22Rv1 (cell line): ENCODE results near the gene PDE6D.
A peak's percentile ranks its signal among the peaks of the same experiment; 100 is the strongest.

ENCODE experiments used
- H3K27ac ChIP-seq: fragments of 450-650 bp; 2 replicates; pipeline ENCODE4 v1.5.1; 2017
- CTCF ChIP-seq: fragments of 450-650 bp; IDR thresholded peaks from 2 replicates; pipeline ENCODE4 v1.5.1; 2017; ENCODE audit warnings: mild to moderate bottlenecking
- ZFX ChIP-seq: fragments of 450-650 bp; IDR thresholded peaks from 2 replicates; pipeline ENCODE4 v1.6.1; 2017; ENCODE audit warnings: antibody characterized with exemption, borderline replicate concordance

The PDE6D gene

GRCh38 chr2:231686192-231687100, 94.6 kb downstream of the PDE6D start:
- TF ChIP-seq ZFX (no peak), CTCF (no peak)
- no peak overlapping the region for H3K27ac ChIP-seq

DNA sequence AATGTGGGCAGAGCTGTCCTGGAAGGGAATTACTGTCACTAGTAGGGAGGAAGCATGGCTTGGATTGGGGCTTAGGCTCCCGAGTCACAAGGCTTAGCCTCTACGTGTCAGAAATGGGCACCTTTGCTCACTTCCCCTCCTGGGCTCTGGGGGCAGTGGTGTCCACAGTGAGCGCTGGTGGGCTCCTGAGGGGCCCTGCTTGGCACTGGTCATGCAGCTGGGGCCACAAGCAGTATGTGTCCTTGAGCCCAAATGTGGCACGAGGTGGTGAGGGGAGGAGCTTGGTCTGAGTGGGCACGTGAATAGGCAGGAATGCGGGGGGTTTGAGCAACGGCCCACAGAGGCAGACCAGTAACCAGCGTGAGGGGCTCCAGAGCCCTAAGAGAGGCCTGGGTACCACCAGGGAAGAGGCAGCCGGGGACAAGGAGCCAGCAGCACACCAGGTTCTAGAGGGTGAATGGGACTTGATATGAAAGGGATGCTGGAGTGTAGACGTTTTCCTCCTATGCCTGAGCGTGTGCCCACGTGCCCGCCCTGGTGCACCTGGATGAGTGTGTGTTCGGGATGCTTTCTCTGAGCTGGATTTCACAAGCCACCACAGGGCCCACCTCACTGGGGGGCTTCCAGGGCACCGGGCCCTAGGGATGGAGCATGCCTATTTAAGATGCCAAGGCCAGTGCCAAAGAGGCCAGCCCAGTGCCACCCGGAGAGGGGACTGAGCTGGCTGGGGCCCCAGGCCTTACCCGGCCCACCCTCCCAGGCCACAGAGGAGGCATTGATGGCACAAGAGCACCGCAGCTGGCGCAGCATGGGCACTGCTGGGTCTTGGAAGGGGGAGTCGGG, 95.5 kb downstream of the PDE6D start:
- H3K27ac ChIP-seq = no peak overlapping the region
- peak; percentile 24 for TF ChIP-seq CTCF
- TF ChIP-seq ZFX = no peak

- no peak overlapping the region for H3K27ac ChIP-seq
- TF ChIP-seq CTCF (no peak), ZFX (no peak)
Observed at GRCh38 chr2:231684314-231685223, 96.5 kb downstream of the PDE6D start.

DNA sequence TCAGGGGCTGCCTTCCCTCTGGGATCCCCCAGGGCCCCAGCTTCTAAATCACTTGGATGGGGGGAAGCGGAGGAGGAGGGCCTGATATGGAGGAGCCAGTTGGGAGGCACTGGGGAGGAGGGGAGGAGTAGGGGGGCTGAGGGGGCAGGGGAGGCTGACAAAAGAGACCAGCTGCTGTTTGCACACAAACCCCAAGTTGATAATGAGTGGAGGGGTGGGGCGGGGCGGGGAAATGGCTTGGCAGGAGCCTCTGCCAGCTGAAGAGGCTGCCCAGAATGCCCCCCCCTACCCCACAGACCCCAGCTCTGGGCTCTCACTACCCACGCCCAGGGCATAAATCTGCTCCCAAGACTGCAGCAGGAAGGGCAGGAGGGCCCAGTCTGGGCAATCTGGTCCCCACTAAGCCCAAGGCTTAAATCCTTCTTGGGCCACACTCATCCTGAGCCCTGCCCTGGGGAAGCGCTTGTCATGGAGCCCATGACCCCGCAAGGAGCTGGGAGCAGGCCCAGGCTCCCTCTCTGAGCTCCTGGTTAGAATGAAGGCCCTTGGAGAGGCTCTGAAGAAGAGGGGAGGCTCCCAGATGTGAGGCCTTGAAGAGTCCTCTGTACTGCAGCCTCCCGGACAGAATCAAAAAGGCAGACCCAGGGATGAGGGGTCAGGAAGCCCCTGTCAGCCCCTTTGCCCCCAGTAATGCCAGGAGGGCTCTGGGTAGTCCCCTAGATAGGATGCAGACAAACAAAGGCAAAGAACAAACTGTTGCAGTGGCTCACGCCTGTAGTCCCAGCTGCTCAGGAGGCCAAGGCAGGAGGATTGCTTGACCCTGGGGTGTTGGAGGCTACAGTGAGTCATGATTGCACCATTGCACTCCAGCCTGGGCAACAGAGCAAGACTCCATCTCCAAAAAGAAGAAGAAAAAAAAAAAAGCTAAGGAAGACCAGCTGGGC, 97.5 kb downstream of the PDE6D start:
- no peak overlapping the region for H3K27ac ChIP-seq
- no peak for TF ChIP-seq ZFX
- no peak for TF ChIP-seq CTCF

GRCh38 chr2:231682603-231683291, 98.3 kb downstream of the PDE6D start:
- TF ChIP-seq CTCF = no peak
- TF ChIP-seq ZFX = no peak
- H3K27ac ChIP-seq = no peak overlapping the region
